OCI-LY1 (cell line): ENCODE data around the gene CCDC57.

Experiments used
- H2AFZ ChIP-seq: fragments of 200-600 bp; sonication (generic), shearing (Covaris generic); 2 replicates; pipeline ENCODE4 v1.6.0; 2014; ENCODE audit warnings: antibody characterized with exemption, mild to moderate bottlenecking, low read length
- H3F3A ChIP-seq: fragments of 200-600 bp; sonication (generic), shearing (Covaris generic); 2 replicates; pipeline ENCODE4 v1.6.0; 2014; ENCODE audit warnings: mild to moderate bottlenecking, antibody characterized with exemption, low read length, moderate library complexity; ENCODE audit not compliant: insufficient read depth
- H3K27ac ChIP-seq: fragments of 200-600 bp; sonication (generic); 2 replicates; pipeline ENCODE4 v1.5.1; 2014; ENCODE audit warnings: low read length, mixed run types, mild to moderate bottlenecking, low read depth; ENCODE audit not compliant: poor library complexity, severe bottlenecking
- H3K27me3 ChIP-seq: fragments of 200-600 bp; sonication (generic); 2 replicates; pipeline ENCODE4 v1.6.0; 2014; ENCODE audit warnings: antibody characterized with exemption, mild to moderate bottlenecking, low read length, moderate library complexity; ENCODE audit not compliant: insufficient read depth
- H3K36me3 ChIP-seq: fragments of 200-600 bp; sonication (generic); 2 replicates; pipeline ENCODE4 v1.6.1; 2014; ENCODE audit warnings: mild to moderate bottlenecking, antibody characterized with exemption, low read length, moderate library complexity, mixed read lengths; ENCODE audit not compliant: insufficient read depth
- H3K4me1 ChIP-seq: fragments of 200-600 bp; sonication (generic); 2 replicates; pipeline ENCODE4 v1.5.1; 2014; ENCODE audit warnings: mild to moderate bottlenecking, low read length, moderate library complexity; ENCODE audit not compliant: insufficient read depth, severe bottlenecking
- H3K4me2 ChIP-seq: fragments of 200-600 bp; sonication (generic), shearing (Covaris generic); 2 replicates; pipeline ENCODE4 v1.6.1; 2014; ENCODE audit warnings: low read length
- H3K4me3 ChIP-seq: fragments of 200-600 bp; sonication (generic); 2 replicates; pipeline ENCODE4 v1.5.1; 2014; ENCODE audit warnings: low read length, low read depth, mild to moderate bottlenecking, mixed read lengths; ENCODE audit not compliant: poor library complexity, severe bottlenecking
- H3K79me2 ChIP-seq: fragments of 200-600 bp; shearing (Covaris generic); 2 replicates; pipeline ENCODE4 v1.6.1; 2016; ENCODE audit warnings: mixed run types, low read length, mixed read lengths; ENCODE audit not compliant: insufficient read depth
- H3K9ac ChIP-seq: fragments of 200-600 bp; sonication (generic), shearing (Covaris generic); 2 replicates; pipeline ENCODE4 v1.6.1; 2014; ENCODE audit warnings: mild to moderate bottlenecking, low read length, mixed read lengths
- H3K9me2 ChIP-seq: fragments of 200-600 bp; sonication (generic), shearing (Covaris generic); 2 replicates; pipeline ENCODE4 v1.6.1; 2014; ENCODE audit warnings: low read depth, mild to moderate bottlenecking, low read length, mixed read lengths
- H3K9me3 ChIP-seq: fragments of 200-600 bp; shearing (Covaris generic); 2 replicates; pipeline ENCODE4 v1.6.1; 2014; ENCODE audit warnings: low read length, mixed read lengths
- H4K20me1 ChIP-seq: fragments of 200-600 bp; sonication (generic), shearing (Covaris generic); 2 replicates; pipeline ENCODE4 v1.6.0; 2016; ENCODE audit warnings: mild to moderate bottlenecking, low read length; ENCODE audit not compliant: insufficient read depth
- EZH2 ChIP-seq: fragments of 200-600 bp; sonication (generic), shearing (Covaris generic); IDR thresholded peaks from 2 replicates; pipeline ENCODE4 v1.8.0; 2017; ENCODE audit warnings: borderline replicate concordance, mixed run types, mild to moderate bottlenecking, antibody characterized with exemption, low read length, moderate library complexity, mixed read lengths
- TF ChIP-seq, protein P1 (sequence below): fragments of 200-600 bp; sonication (generic), shearing (Covaris generic); IDR thresholded peaks from 2 replicates; pipeline ENCODE4 v1.5.1; 2017; ENCODE audit warnings: mild to moderate bottlenecking, antibody characterized with exemption, low read length, moderate library complexity, mixed read lengths

CCDC57 gene

GRCh38 chr17:82242698-82242976 is 30.0 kb upstream of the CCDC57 start:
- H3K4me3 ChIP-seq: no peak overlapping the region
- H3F3A ChIP-seq: no peaks in the 10 kb centered on the region
- no peaks in the 10 kb centered on the region for H3K9me3 ChIP-seq
- no peaks in the 10 kb centered on the region for H3K4me1 ChIP-seq
- H2AFZ ChIP-seq: no peak overlapping the region
- H3K9me2 ChIP-seq: no peaks in the 10 kb centered on the region
- H3K36me3 ChIP-seq: peaks cover 65% of the 10 kb centered on the region
- no peaks in the 10 kb centered on the region for H3K27me3 ChIP-seq
- H3K79me2 ChIP-seq: no peaks in the 10 kb centered on the region
- H3K9ac ChIP-seq: no peak overlapping the region
- no peak overlapping the region for H3K27ac ChIP-seq
- no peaks in the 10 kb centered on the region for H4K20me1 ChIP-seq
- no peak for TF ChIP-seq EZH2
- TF ChIP-seq, protein P1, sequence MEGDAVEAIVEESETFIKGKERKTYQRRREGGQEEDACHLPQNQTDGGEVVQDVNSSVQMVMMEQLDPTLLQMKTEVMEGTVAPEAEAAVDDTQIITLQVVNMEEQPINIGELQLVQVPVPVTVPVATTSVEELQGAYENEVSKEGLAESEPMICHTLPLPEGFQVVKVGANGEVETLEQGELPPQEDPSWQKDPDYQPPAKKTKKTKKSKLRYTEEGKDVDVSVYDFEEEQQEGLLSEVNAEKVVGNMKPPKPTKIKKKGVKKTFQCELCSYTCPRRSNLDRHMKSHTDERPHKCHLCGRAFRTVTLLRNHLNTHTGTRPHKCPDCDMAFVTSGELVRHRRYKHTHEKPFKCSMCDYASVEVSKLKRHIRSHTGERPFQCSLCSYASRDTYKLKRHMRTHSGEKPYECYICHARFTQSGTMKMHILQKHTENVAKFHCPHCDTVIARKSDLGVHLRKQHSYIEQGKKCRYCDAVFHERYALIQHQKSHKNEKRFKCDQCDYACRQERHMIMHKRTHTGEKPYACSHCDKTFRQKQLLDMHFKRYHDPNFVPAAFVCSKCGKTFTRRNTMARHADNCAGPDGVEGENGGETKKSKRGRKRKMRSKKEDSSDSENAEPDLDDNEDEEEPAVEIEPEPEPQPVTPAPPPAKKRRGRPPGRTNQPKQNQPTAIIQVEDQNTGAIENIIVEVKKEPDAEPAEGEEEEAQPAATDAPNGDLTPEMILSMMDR: no peak
- H3K4me2 ChIP-seq: no peak overlapping the region

GRCh38 chr17:82241926-82242697 is 29.5 kb upstream of the CCDC57 start:
- Histone ChIP-seq H3F3A (no peaks in the 10 kb centered on the region), H3K27me3 (no peaks in the 10 kb centered on the region), H3K4me1 (no peaks in the 10 kb centered on the region), H3K4me2 (no peak overlapping the region), H3K79me2 (no peaks in the 10 kb centered on the region), H3K27ac (no peak overlapping the region), H3K36me3 (peaks cover 60% of the 10 kb centered on the region), H3K4me3 (no peak overlapping the region), H3K9me2 (no peaks in the 10 kb centered on the region), H3K9me3 (no peaks in the 10 kb centered on the region), H2AFZ (no peak overlapping the region), H4K20me1 (no peaks in the 10 kb centered on the region), H3K9ac (no peak overlapping the region)
- no peak for TF ChIP-seq EZH2
- TF ChIP-seq, protein P1: no peak

DNA sequence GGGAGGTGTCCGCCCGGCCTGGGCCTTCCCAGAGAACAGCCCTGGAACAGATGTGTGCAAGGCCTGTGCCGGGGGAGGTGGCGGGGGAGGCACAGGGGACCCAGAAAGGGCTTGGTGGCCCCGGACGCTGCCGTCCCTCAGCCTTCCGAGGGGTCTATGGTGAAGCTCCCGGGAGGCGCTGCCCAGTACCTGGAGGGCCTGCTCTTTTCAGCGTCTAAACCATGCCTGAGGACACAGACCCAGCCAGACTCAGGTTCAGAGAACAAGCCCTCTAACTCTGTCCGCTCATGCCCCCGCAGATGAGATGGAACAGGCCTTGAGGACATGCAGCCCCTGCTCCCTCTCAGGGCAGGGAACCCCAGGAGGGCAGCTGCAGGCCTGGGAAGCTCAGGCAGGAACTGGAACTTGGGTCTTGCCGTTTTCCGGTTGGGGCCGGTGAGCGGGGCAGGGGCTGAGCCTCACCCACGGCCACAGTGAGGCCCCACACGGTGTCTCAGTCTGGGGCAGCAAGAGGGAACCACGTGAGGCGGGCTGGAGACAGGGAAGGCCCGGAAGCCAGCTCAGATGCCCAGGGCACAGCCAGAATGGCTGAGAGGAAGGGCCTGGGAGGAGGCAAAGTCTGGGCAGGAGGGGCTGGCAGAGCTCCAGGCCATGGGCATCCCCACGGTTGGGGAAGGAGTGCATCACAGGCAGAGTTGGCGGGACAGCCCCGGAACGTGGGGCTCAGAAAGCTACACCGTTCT is 28.7 kb upstream of the CCDC57 start:
- H3K9ac ChIP-seq: no peak overlapping the region
- no peaks in the 10 kb centered on the region for H4K20me1 ChIP-seq
- H2AFZ ChIP-seq: no peak overlapping the region
- no peak for TF ChIP-seq EZH2
- TF ChIP-seq, protein P1: no peak
- no peaks in the 10 kb centered on the region for H3K79me2 ChIP-seq
- H3K9me2 ChIP-seq: no peaks in the 10 kb centered on the region
- no peaks in the 10 kb centered on the region for H3K4me1 ChIP-seq
- no peak overlapping the region for H3K27ac ChIP-seq
- no peak overlapping the region for H3K4me2 ChIP-seq
- no peaks in the 10 kb centered on the region for H3K27me3 ChIP-seq
- H3K9me3 ChIP-seq: no peaks in the 10 kb centered on the region
- peaks cover 52% of the 10 kb centered on the region for H3K36me3 ChIP-seq
- no peaks in the 10 kb centered on the region for H3F3A ChIP-seq
- H3K4me3 ChIP-seq: no peak overlapping the region
